ENCODE data around the gene RPL10A.

Gene RPL10A

GRCh38 chr6:35475573-35475972 lies 7.4 kb downstream of the RPL10A start:
- TF ChIP-seq Cebpa-rat (IDR thresholded peaks at IDR 0.05), result no peak
- Histone ChIP-seq H3K9ac (no peak overlapping the region), H3K4me3 (no peak overlapping the region), H3K36me3 (peaks cover 29 to 49% (median 45%) of the 10 kb centered on the region in 11 experiments), H3K4me1 (peaks cover 12 to 36% (median 18%) of the 10 kb centered on the region in 10 experiments), H3K27me3 (no peaks in the 10 kb centered on the region), H4K20me1 (peaks cover 36 to 79% (median 59%) of the 10 kb centered on the region in 11 experiments), H3K4me2 (no peak overlapping the region), H3K27ac (no peak overlapping the region), H3K9me3 (replicated peaks in 1 of 11) (no peaks in the 10 kb centered on the region)

GRCh38 chr6:35476004-35476403 lies 7.8 kb downstream of the RPL10A start:
- H4K20me1 ChIP-seq, result peaks cover 31 to 75% (median 55%) of the 10 kb centered on the region in 11 experiments
- peaks cover 8 to 32% (median 14%) of the 10 kb centered on the region in 10 experiments for H3K4me1 ChIP-seq
- H3K27me3 ChIP-seq, result no peaks in the 10 kb centered on the region
- peaks cover 25 to 44% (median 40%) of the 10 kb centered on the region in 11 experiments for H3K36me3 ChIP-seq
- no peaks in the 10 kb centered on the region for H3K9me3 ChIP-seq (replicated peaks in 1 of 11)
- no peak overlapping the region for H3K4me3 ChIP-seq
- TF ChIP-seq Cebpa-rat (IDR thresholded peaks at IDR 0.05), result no peak
- no peak overlapping the region for H3K9ac ChIP-seq
- no peak overlapping the region for H3K27ac ChIP-seq
- H3K4me2 ChIP-seq, result no peak overlapping the region

GRCh38 chr6:35477028-35477427 lies 8.8 kb downstream of the RPL10A start:
- Histone ChIP-seq H3K9ac (no peak overlapping the region), H4K20me1 (peaks cover 21 to 65% (median 45%) of the 10 kb centered on the region in 11 experiments; a peak in 21 of 22 replicates), H3K4me1 (peaks cover 0 to 21% (median 4%) of the 10 kb centered on the region in 10 experiments; a peak in 11 of 20 replicates), H3K9me3 (replicated peaks in 1 of 11) (no peaks in the 10 kb centered on the region), H3K27me3 (no peaks in the 10 kb centered on the region), H3K4me2 (no peak overlapping the region), H3K27ac (no peak overlapping the region), H3K4me3 (no peak overlapping the region), H3K36me3 (peaks cover 14 to 34% (median 30%) of the 10 kb centered on the region in 11 experiments)
- no peak for TF ChIP-seq Cebpa-rat (IDR thresholded peaks at IDR 0.05)

GRCh38 chr6:35477551-35478179 lies 9.5 kb downstream of the RPL10A start:
- Histone ChIP-seq H3K27me3 (no peaks in the 10 kb centered on the region), H3K4me1 (peaks cover 0 to 15% (median 0%) of the 10 kb centered on the region in 10 experiments; a peak in 5 of 20 replicates), H3K9me3 (replicated peaks in 1 of 11) (no peaks in the 10 kb centered on the region), H3K4me2 (no peak overlapping the region), H3K36me3 (peaks cover 8 to 28% (median 24%) of the 10 kb centered on the region in 11 experiments), H3K4me3 (no peak overlapping the region), H3K9ac (no peak overlapping the region), H3K27ac (no peak overlapping the region), H4K20me1 (peaks cover 15 to 58% (median 38%) of the 10 kb centered on the region in 11 experiments; a peak in 21 of 22 replicates)
- no peak for TF ChIP-seq Cebpa-rat (IDR thresholded peaks at IDR 0.05)

GRCh38 chr6:35478259-35478658 lies 10.1 kb downstream of the RPL10A start:
- no peak overlapping the region for H3K4me2 ChIP-seq
- H3K27me3 ChIP-seq, result no peaks in the 10 kb centered on the region
- H3K9ac ChIP-seq, result no peak overlapping the region
- no peak overlapping the region for H3K4me3 ChIP-seq
- peaks cover 0 to 11% (median 0%) of the 10 kb centered on the region in 10 experiments; a peak in 3 of 20 replicates for H3K4me1 ChIP-seq
- H4K20me1 ChIP-seq, result peaks cover 10 to 52% (median 32%) of the 10 kb centered on the region in 11 experiments; a peak in 21 of 22 replicates
- H3K27ac ChIP-seq, result no peak overlapping the region
- no peak for TF ChIP-seq Cebpa-rat (IDR thresholded peaks at IDR 0.05)
- H3K9me3 ChIP-seq (replicated peaks in 1 of 11), result no peaks in the 10 kb centered on the region
- H3K36me3 ChIP-seq, result peaks cover 2 to 22% (median 18%) of the 10 kb centered on the region in 11 experiments; a peak in 21 of 22 replicates

- Histone ChIP-seq H3K4me3 (no peak overlapping the region), H3K4me1 (peaks cover 0 to 26% (median 7%) of the 10 kb centered on the region in 10 experiments; a peak in 12 of 20 replicates), H3K9me3 (replicated peaks in 1 of 11) (no peaks in the 10 kb centered on the region), H3K9ac (no peak overlapping the region), H3K36me3 (peaks cover 0 to 4% (median 0%) of the 10 kb centered on the region in 11 experiments; a peak in 2 of 22 replicates), H3K27ac (no peak overlapping the region), H4K20me1 (peaks cover 0 to 42% (median 13%) of the 10 kb centered on the region in 11 experiments; a peak in 17 of 22 replicates), H3K4me2 (no peak overlapping the region), H3K27me3 (no peaks in the 10 kb centered on the region)
- no peak for TF ChIP-seq Cebpa-rat (IDR thresholded peaks at IDR 0.05)
Measured at GRCh38 chr6:35480176-35480575, 12.0 kb downstream of the RPL10A start.

- Histone ChIP-seq H3K36me3 (no peaks in the 10 kb centered on the region), H4K20me1 (peaks cover 0 to 37% (median 3%) of the 10 kb centered on the region in 11 experiments; a peak in 11 of 22 replicates), H3K4me3 (no peak overlapping the region), H3K4me2 (no peak overlapping the region), H3K4me1 (peaks cover 0 to 27% (median 8%) of the 10 kb centered on the region in 10 experiments; a peak in 12 of 20 replicates), H3K27me3 (no peaks in the 10 kb centered on the region), H3K27ac (no peak overlapping the region), H3K9me3 (replicated peaks in 1 of 11) (no peaks in the 10 kb centered on the region), H3K9ac (0 out of 22 replicates have a peak overlapping the region, but pooled peaks of 2 of the 11 experiments have one; percentile 5 to 22)
- TF ChIP-seq Cebpa-rat (IDR thresholded peaks at IDR 0.05), result no peak
Measured at GRCh38 chr6:35481226-35481625, 13.0 kb downstream of the RPL10A start.

- H3K9me3 ChIP-seq (replicated peaks in 1 of 11), result no peaks in the 10 kb centered on the region
- H3K4me3 ChIP-seq, result no peak overlapping the region
- H3K36me3 ChIP-seq, result no peaks in the 10 kb centered on the region
- peaks cover 0 to 28% (median 0%) of the 10 kb centered on the region in 11 experiments; a peak in 4 of 22 replicates for H4K20me1 ChIP-seq
- no peaks in the 10 kb centered on the region for H3K27me3 ChIP-seq
- H3K9ac ChIP-seq, result no peak overlapping the region
- TF ChIP-seq Cebpa-rat (IDR thresholded peaks at IDR 0.05), result no peak
- peaks cover 7 to 37% (median 16%) of the 10 kb centered on the region in 10 experiments for H3K4me1 ChIP-seq
- no peak overlapping the region for H3K27ac ChIP-seq
- H3K4me2 ChIP-seq, result no peak overlapping the region
Measured at GRCh38 chr6:35483062-35483461, 14.9 kb downstream of the RPL10A start.

GRCh38 chr6:35483490-35483889 lies 15.3 kb downstream of the RPL10A start:
- Histone ChIP-seq H3K27ac (no peak overlapping the region), H3K9me3 (replicated peaks in 1 of 11) (no peaks in the 10 kb centered on the region), H3K36me3 (no peaks in the 10 kb centered on the region), H3K4me1 (peaks cover 11 to 41% (median 20%) of the 10 kb centered on the region in 10 experiments), H4K20me1 (peaks cover 0 to 28% (median 0%) of the 10 kb centered on the region in 11 experiments; a peak in 4 of 22 replicates), H3K4me3 (no peak overlapping the region), H3K4me2 (peak overlapping the region in 2 of 11 experiments; percentile 12 to 19; a peak in 1 of 22 replicates), H3K27me3 (no peaks in the 10 kb centered on the region), H3K9ac (no peak overlapping the region)
- no peak for TF ChIP-seq Cebpa-rat (IDR thresholded peaks at IDR 0.05)

Data from BLaER1 treated with 17β-estradiol and CSF1 and Interleukin-3, amounts not matched to agents 10 nM and 100 nM (cell line).